AG10803 (cell line): ENCODE measurements around the gene RAET1G.
A peak's percentile ranks its signal among the peaks of the same experiment; 100 is the strongest.
"Not testable (repeated sequence)": the region's sequence is repeated elsewhere in the genome, so short reads cannot be mapped to it uniquely, and the experiment has no call there.

Experiments used
- DNase-seq: peaks from one replicate; pipeline ENCODE4 v3.0.0; 2010; ENCODE audit warnings: low read depth
- H3K4me3 ChIP-seq: 2 replicates; pipeline ENCODE4 v1.5.1; 2011; ENCODE audit warnings: mild to moderate bottlenecking, low read length, control low read depth
- CTCF ChIP-seq: conservative IDR thresholded peaks from 2 replicates; pipeline ENCODE4 v1.5.1; 2011; ENCODE audit warnings: mild to moderate bottlenecking, low read length, control low read depth, inconsistent platforms

Gene RAET1G

GRCh38 chr6:149929422-149929821 lies 6.5 kb upstream of the RAET1G start:
- no peak for DNase-seq
- peak; percentile 45 for TF ChIP-seq CTCF
- no peak overlapping the region for H3K4me3 ChIP-seq

- DNase-seq, H3K4me3 ChIP-seq: not testable (repeated sequence)
Measured at GRCh38 chr6:149927025-149927424, 4.1 kb upstream of the RAET1G start.

GRCh38 chr6:149925974-149926777 lies 3.3 kb upstream of the RAET1G start:
- TF ChIP-seq CTCF: peak; percentile 93
- peak overlapping the region; percentile 60 for H3K4me3 ChIP-seq

GRCh38 chr6:149925253-149925973 lies 2.5 kb upstream of the RAET1G start:
- peak; percentile 31 for DNase-seq
- H3K4me3 ChIP-seq: peak overlapping the region; percentile 60
- no peak for TF ChIP-seq CTCF

More at GRCh38 chr6:149925974-149926777, 3.3 kb upstream of the RAET1G start:
- DNase-seq: peak; percentile 68

GRCh38 chr6:149924933-149925252 lies 2.0 kb upstream of the RAET1G start:
- TF ChIP-seq CTCF: no peak
- no peak for DNase-seq

GRCh38 chr6:149924206-149924932 lies 1.4 kb upstream of the RAET1G start:
- no peak for TF ChIP-seq CTCF
- H3K4me3 ChIP-seq: no peak overlapping the region
- no peak for DNase-seq

More at GRCh38 chr6:149924933-149925252, 2.0 kb upstream of the RAET1G start:
- no peak overlapping the region for H3K4me3 ChIP-seq

- no peak for TF ChIP-seq CTCF
- H3K4me3 ChIP-seq: peak overlapping the region; percentile 76
Measured at GRCh38 chr6:149923327-149923986, 536 bp upstream of the RAET1G start.

GRCh38 chr6:149922091-149922490 lies 830 bp downstream of the RAET1G start:
- H3K4me3 ChIP-seq: peak overlapping the region; percentile 76; the same call in 1 of the 2 replicates
- not testable (repeated sequence) for DNase-seq

More at GRCh38 chr6:149923327-149923986, 536 bp upstream of the RAET1G start:
- no peak for DNase-seq
